H1 (cell line): ENCODE results near the gene KCNA10. TPM values are rescaled to one million over a fixed set of nuclear protein-coding genes. Genes with fewer than 3 reads are reported as not detected.

Experiments used
- ATF3 ChIP-seq: IDR thresholded peaks from 2 replicates; pipeline ENCODE4 v1.6.1; 2011; ENCODE audit warnings: low read depth, mild to moderate bottlenecking, low read length; ENCODE audit not compliant: insufficient read depth
- BRCA1 ChIP-seq: IDR thresholded peaks from 2 replicates; pipeline ENCODE4 v1.6.1; 2012; ENCODE audit warnings: low read depth, low read length, improper control_type of control experiment
- CREB1 ChIP-seq: IDR thresholded peaks from 2 replicates; pipeline ENCODE4 v1.6.1; 2012; ENCODE audit warnings: inconsistent platforms
- SP1 ChIP-seq: IDR thresholded peaks from 2 replicates; pipeline ENCODE4 v1.6.1; 2011; ENCODE audit warnings: low read depth, low read length
- SRF ChIP-seq: IDR thresholded peaks from 2 replicates; pipeline ENCODE4 v1.6.1; 2011; ENCODE audit warnings: mild to moderate bottlenecking, low read depth, low read length, moderate library complexity
- TAF1 ChIP-seq: IDR thresholded peaks from 2 replicates; pipeline ENCODE4 v1.6.1; 2011; ENCODE audit warnings: mild to moderate bottlenecking, low read depth, low read length
- TCF12 ChIP-seq: IDR thresholded peaks from 2 replicates; pipeline ENCODE4 v1.6.1; 2011; ENCODE audit warnings: low read depth, mild to moderate bottlenecking, low read length
- ZNF274 ChIP-seq: IDR thresholded peaks from 2 replicates; pipeline ENCODE4 v1.7.0; 2012; ENCODE audit warnings: low read length, borderline replicate concordance; ENCODE audit errors: extremely low read depth
- polyA plus RNA-seq, 7 experiments: library from polyadenylated mRNA; depleted of rRNA in 3 of 7; stranded (reverse) in 5 of 7; unstranded in 2 of 7; fragments of >200 nt in 5 of 7; fragments of 200-250 nt in 2 of 7; gene quantifications; 1 replicate in 5 of 7; 2 replicates in 1 of 7; 4 replicates in 1 of 7; pipeline versions ENCODE4 v1.2.1 to v1.2.3, GENCODE V29; 2011 to 2013; ENCODE audit warnings: missing spikeins in 2 of 7, mixed read lengths in 2 of 7
- total RNA-seq: library from RNA; stranded (reverse); fragmentation: NEBNext Ultra II Directional; extraction: Animal tissue kit (Norgen Biotek cat#: 25700); gene quantifications from 2 replicates; pipeline ENCODE4 v1.2.1, GENCODE V29; 2021

KCNA10 gene
- total and polyA plus RNA-seq, 2 of the 8 experiments (the other 6 are each of a cell fraction or from before 2014, with no cell fraction given) = not detected

DNA sequence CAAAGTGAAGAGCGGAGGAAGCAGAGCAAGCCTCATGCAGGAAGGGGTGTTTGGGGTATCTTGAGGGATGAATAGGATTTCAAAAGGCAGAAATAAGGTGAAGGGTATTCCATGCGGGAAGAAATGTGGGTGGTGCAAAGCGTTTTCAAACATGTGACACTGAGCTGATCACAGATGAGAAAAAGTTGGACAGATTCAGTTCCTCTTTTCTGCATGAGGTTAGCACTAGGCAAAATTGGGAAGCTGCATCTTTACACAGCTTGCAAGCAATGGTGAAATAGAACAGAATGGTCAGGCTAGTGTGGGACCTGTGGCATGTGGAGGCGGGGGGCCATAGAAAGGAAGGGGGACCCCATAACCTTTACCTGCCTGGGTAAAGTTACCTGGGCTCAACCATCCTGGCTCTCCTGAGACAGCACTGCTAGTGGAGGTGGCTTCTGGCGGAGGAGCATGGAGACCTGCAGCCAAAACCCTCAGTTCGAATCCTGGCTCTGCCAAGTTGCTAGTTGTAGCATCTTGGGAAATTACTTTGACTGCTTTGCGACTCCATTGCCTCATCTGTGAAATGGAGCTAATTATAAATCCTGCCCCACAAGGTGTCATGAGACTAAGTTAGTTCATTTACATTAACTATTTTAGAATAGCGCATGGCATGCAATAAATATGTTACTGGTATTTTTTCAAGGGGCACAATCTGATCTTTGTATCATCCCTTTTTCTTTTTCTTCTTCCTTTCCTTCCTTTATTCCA, 16.4 kb downstream of the KCNA10 start (continued):
- TF ChIP-seq BRCA1 = no peak
- TF ChIP-seq TCF12 = no peak
- TF ChIP-seq ATF3 = no peak
- TF ChIP-seq TAF1 = no peak
- TF ChIP-seq SP1 = no peak
- TF ChIP-seq ZNF274 = no peak
- no peak for TF ChIP-seq CREB1
- TF ChIP-seq SRF = no peak
